Cortex of kidney (tissue), 1 donor: Measurements from ENCODE around the gene TMEM126A.
"Not testable (repeated sequence)": the region's sequence is repeated elsewhere in the genome, so short reads cannot be mapped to it uniquely, and the experiment has no call there.

ENCODE experiments used
- DNase-seq: peaks from one replicate; lab custom pipeline; 2025; lab: John Stamatoyannopoulos, UW

The TMEM126A gene

GRCh38 chr11:85647604-85648299, at the start of gene TMEM126A:
TSS of gene TMEM126A (plus strand) at chr11:85647967. CDS start at chr11:85650256, 2,289 bp downstream.
- peak; percentile 23 for DNase-seq

GRCh38 chr11:85599083-85599482, 48.7 kb upstream of the TMEM126A start:
- DNase-seq, result no peak

GRCh38 chr11:85602526-85603213, 45.1 kb upstream of the TMEM126A start:
- no peak for DNase-seq

- no peak for DNase-seq
Measured at GRCh38 chr11:85603220-85603619, 44.5 kb upstream of the TMEM126A start.

GRCh38 chr11:85606237-85606636, 41.5 kb upstream of the TMEM126A start:
- not testable (repeated sequence) for DNase-seq

GRCh38 chr11:85608621-85609020, 39.1 kb upstream of the TMEM126A start:
- DNase-seq, result not testable (repeated sequence)

GRCh38 chr11:85609286-85609685, 38.5 kb upstream of the TMEM126A start:
- DNase-seq, result not testable (repeated sequence)

- not testable (repeated sequence) for DNase-seq
Measured at GRCh38 chr11:85611643-85612042, 36.1 kb upstream of the TMEM126A start.

- DNase-seq, result no peak
Measured at GRCh38 chr11:85619499-85619898, 28.3 kb upstream of the TMEM126A start.

GRCh38 chr11:85620256-85620655, 27.5 kb upstream of the TMEM126A start:
- no peak for DNase-seq

GRCh38 chr11:85626496-85626895, 21.3 kb upstream of the TMEM126A start:
- DNase-seq, result no peak

- no peak for DNase-seq
Measured at GRCh38 chr11:85627332-85627997, 20.3 kb upstream of the TMEM126A start, which contains the start of gene DLG2. TSS of gene DLG2 (minus strand) at chr11:85627344.

GRCh38 chr11:85627998-85628770, 19.6 kb upstream of the TMEM126A start, which contains the start of gene TMEM126B:
TSS of gene TMEM126B (plus strand) at chr11:85628593. CDS start at chr11:85628608, 15 bp downstream.
- no peak for DNase-seq

- no peak for DNase-seq
Measured at GRCh38 chr11:85628771-85629341, 18.9 kb upstream of the TMEM126A start.

- no peak for DNase-seq
Measured at GRCh38 chr11:85634747-85635146, 13.0 kb upstream of the TMEM126A start.

GRCh38 chr11:85643191-85643614, 4.6 kb upstream of the TMEM126A start:
- no peak for DNase-seq

GRCh38 chr11:85647078-85647477, 689 bp upstream of the TMEM126A start:
- no peak for DNase-seq

- DNase-seq, result no peak
Measured at GRCh38 chr11:85651118-85651517, 3.4 kb downstream of the TMEM126A start.

GRCh38 chr11:85652786-85653447, 5.2 kb downstream of the TMEM126A start:
- no peak for DNase-seq

- not testable (repeated sequence) for DNase-seq
Measured at GRCh38 chr11:85654343-85654742, 6.6 kb downstream of the TMEM126A start.

- DNase-seq, result no peak
Measured at GRCh38 chr11:85656777-85657176, 9.0 kb downstream of the TMEM126A start.
